H9 (cell line): Measurements from ENCODE around the gene VEGFB. TPM values are rescaled to one million over a fixed set of nuclear protein-coding genes. Genes with fewer than 3 reads are reported as not detected.

Source experiments
- DNase-seq: peaks from one replicate; pipeline ENCODE4 v3.0.0-alpha.2; 2017
- H2AFZ ChIP-seq: one replicate; pipeline ENCODE4 v1.6.1; 2013; ENCODE audit warnings: mild to moderate bottlenecking, low read length, control low read depth, moderate library complexity
- H2AK5ac ChIP-seq: 2 replicates; pipeline ENCODE4 v1.6.1; 2013; ENCODE audit warnings: low read length, control low read depth, mixed read lengths; ENCODE audit not compliant: insufficient read length
- H2BK120ac ChIP-seq: one replicate; pipeline ENCODE4 v1.6.1; 2013; ENCODE audit warnings: low read depth, mild to moderate bottlenecking, low read length, control low read depth, inconsistent platforms; ENCODE audit not compliant: poor library complexity, severe bottlenecking
- H2BK12ac ChIP-seq: 2 replicates; pipeline ENCODE4 v1.6.1; 2013; ENCODE audit warnings: low read length, control low read depth, mixed read lengths, low read depth; ENCODE audit not compliant: insufficient read length
- H2BK15ac ChIP-seq: 2 replicates; pipeline ENCODE4 v1.6.1; 2013; ENCODE audit warnings: low read depth, low read length, control low read depth
- H2BK20ac ChIP-seq: one replicate; pipeline ENCODE4 v1.6.1; 2013; ENCODE audit warnings: low read depth, mild to moderate bottlenecking, low read length, control low read depth, inconsistent platforms; ENCODE audit not compliant: poor library complexity, severe bottlenecking
- H2BK5ac ChIP-seq: 2 replicates; pipeline ENCODE4 v1.6.1; 2013; ENCODE audit warnings: low read length, control low read depth, mixed read lengths; ENCODE audit not compliant: insufficient read length
- H3K14ac ChIP-seq: 2 replicates; pipeline ENCODE4 v1.6.1; 2013; ENCODE audit warnings: low read length, control low read depth; ENCODE audit not compliant: insufficient read depth
- H3K18ac ChIP-seq: 2 replicates; pipeline ENCODE4 v1.6.1; 2013; ENCODE audit warnings: low read depth, mild to moderate bottlenecking, mixed read lengths, low read length, control low read depth; ENCODE audit not compliant: insufficient read length
- H3K23ac ChIP-seq: 2 replicates; pipeline ENCODE4 v1.6.1; 2013; ENCODE audit warnings: low read length, control low read depth, mixed read lengths, low read depth; ENCODE audit not compliant: insufficient read length
- H3K23me2 ChIP-seq: 2 replicates; pipeline ENCODE4 v1.6.1; 2013; ENCODE audit warnings: low read depth, mild to moderate bottlenecking, mixed read lengths, low read length, control low read depth; ENCODE audit not compliant: insufficient read length, poor library complexity, severe bottlenecking
- H3K27ac ChIP-seq: 2 replicates; pipeline ENCODE4 v1.5.1; 2013; ENCODE audit warnings: low read length, control low read depth, mixed read lengths, low read depth; ENCODE audit not compliant: insufficient read length
- H3K27me3 ChIP-seq: 2 replicates; pipeline ENCODE4 v1.6.1; 2013; ENCODE audit warnings: low read length, control low read depth, inconsistent platforms; ENCODE audit not compliant: insufficient read depth
- H3K4ac ChIP-seq: 2 replicates; pipeline ENCODE4 v1.6.1; 2013; ENCODE audit warnings: low read depth, mild to moderate bottlenecking, control low read depth, inconsistent platforms, low read length, moderate library complexity
- H3K4me1 ChIP-seq: 2 replicates; pipeline ENCODE4 v1.6.1; 2013; ENCODE audit warnings: low read length, control low read depth, inconsistent platforms; ENCODE audit not compliant: insufficient read depth
- H3K4me2 ChIP-seq: 2 replicates; pipeline ENCODE4 v1.6.1; 2013; ENCODE audit warnings: low read length, control low read depth, mixed read lengths; ENCODE audit not compliant: insufficient read length, insufficient read depth
- H3K56ac ChIP-seq: 2 replicates; pipeline ENCODE4 v1.6.1; 2013; ENCODE audit warnings: low read depth, mild to moderate bottlenecking, mixed read lengths, low read length, control low read depth; ENCODE audit not compliant: insufficient read length
- H3K79me1 ChIP-seq: 2 replicates; pipeline ENCODE4 v1.6.1; 2013; ENCODE audit warnings: low read depth, mild to moderate bottlenecking, moderate library complexity, low read length, control low read depth, inconsistent platforms; ENCODE audit not compliant: insufficient read depth, poor library complexity, severe bottlenecking
- H3K79me2 ChIP-seq: 2 replicates; pipeline ENCODE4 v1.6.1; 2013; ENCODE audit warnings: low read length, control low read depth, inconsistent platforms; ENCODE audit not compliant: insufficient read depth
- H3K9ac ChIP-seq: 2 replicates; pipeline ENCODE4 v1.6.1; 2013; ENCODE audit warnings: low read length, control low read depth, mixed read lengths; ENCODE audit not compliant: insufficient read length; ENCODE audit errors: extremely low read depth
- H3K9me3 ChIP-seq: one replicate; pipeline ENCODE4 v1.6.1; 2013; ENCODE audit warnings: low read depth, low read length, inconsistent platforms; ENCODE audit not compliant: control insufficient read depth
- H3T11ph ChIP-seq: one replicate; pipeline ENCODE4 v1.6.1; 2013; ENCODE audit warnings: mild to moderate bottlenecking, low read length, control low read depth, inconsistent platforms
- H4K20me1 ChIP-seq: one replicate; pipeline ENCODE4 v1.6.1; 2013; ENCODE audit not compliant: control insufficient read depth, insufficient read length, insufficient read depth
- H4K5ac ChIP-seq: 2 replicates; pipeline ENCODE4 v1.6.1; 2013; ENCODE audit warnings: low read depth, mild to moderate bottlenecking, mixed read lengths, low read length, control low read depth; ENCODE audit not compliant: insufficient read length
- H4K8ac ChIP-seq: replicated peaks from 2 replicates; pipeline ENCODE4 v1.6.1; 2013; ENCODE audit warnings: low read length, control low read depth, mixed read lengths, low read depth; ENCODE audit not compliant: insufficient read length
- H4K91ac ChIP-seq: 2 replicates; pipeline ENCODE4 v1.6.1; 2013; ENCODE audit warnings: low read depth, mild to moderate bottlenecking, moderate library complexity, mixed read lengths, low read length, control low read depth; ENCODE audit not compliant: insufficient read length
- H3K27ac Mint-ChIP-seq, 3 experiments: 2 replicates in 2 of 3; 3 replicates in 1 of 3; pipeline ENCODE4 v1.8.0; 2020 to 2021; ENCODE audit warnings: mixed read lengths in 3 of 3, mild to moderate bottlenecking in 1 of 3, moderate library complexity in 1 of 3
- H3K27me3 Mint-ChIP-seq: 2 replicates; pipeline ENCODE4 v1.8.0; 2021; ENCODE audit warnings: low read depth, mild to moderate bottlenecking, moderate library complexity, mixed read lengths
- H3K36me3 Mint-ChIP-seq, 3 experiments: 2 replicates in 2 of 3; 3 replicates in 1 of 3; pipeline ENCODE4 v1.8.0; 2020 to 2021; ENCODE audit warnings: low read depth in 3 of 3, mixed read lengths in 3 of 3; ENCODE audit not compliant: insufficient read depth in 1 of 3
- H3K4me1 Mint-ChIP-seq, 2 experiments: 2 replicates each; pipeline ENCODE4 v1.8.0; 2020; ENCODE audit warnings: mixed read lengths in 2 of 2
- H3K4me3 Mint-ChIP-seq, 2 experiments: 2 replicates in 1 of 2; 3 replicates in 1 of 2; pipeline ENCODE4 v1.8.0; 2020 to 2021; ENCODE audit warnings: mild to moderate bottlenecking in 2 of 2, mixed read lengths in 2 of 2, moderate library complexity in 1 of 2
- H3K9me3 Mint-ChIP-seq, 2 experiments: 2 replicates in 1 of 2; 3 replicates in 1 of 2; pipeline ENCODE4 v1.8.0; 2020; ENCODE audit warnings: mild to moderate bottlenecking in 2 of 2, mixed read lengths in 2 of 2, moderate library complexity in 1 of 2
- WGBS: extraction: QIAGEN DNeasy Blood & Tissue Kit; methylation state at CpG from one replicate; pipeline ENCODE4 v1.1.7; 2013; ENCODE audit warnings: missing lambda C conversion rate, low lambda C conversion rate, mixed read lengths; ENCODE audit not compliant: insufficient read length; ENCODE audit errors: extremely low coverage; 5-methylcytosine and 5-hydroxymethylcytosine counted together
- total RNA-seq: library from RNA; stranded (reverse); gene quantifications from 2 replicates; pipeline ENCODE4 v1.2.1, GENCODE V29; 2021
- TF ChIP-seq, protein P1 (sequence below): fragments of 200-600 bp; sonication (generic); conservative IDR thresholded peaks from 3 replicates; pipeline ENCODE4 v1.8.0; 2021; ENCODE audit warnings: antibody characterized with exemption, mild to moderate bottlenecking

VEGFB gene
- total RNA-seq, 1 experiment from 2014 or later = 57.7 TPM

DNA sequence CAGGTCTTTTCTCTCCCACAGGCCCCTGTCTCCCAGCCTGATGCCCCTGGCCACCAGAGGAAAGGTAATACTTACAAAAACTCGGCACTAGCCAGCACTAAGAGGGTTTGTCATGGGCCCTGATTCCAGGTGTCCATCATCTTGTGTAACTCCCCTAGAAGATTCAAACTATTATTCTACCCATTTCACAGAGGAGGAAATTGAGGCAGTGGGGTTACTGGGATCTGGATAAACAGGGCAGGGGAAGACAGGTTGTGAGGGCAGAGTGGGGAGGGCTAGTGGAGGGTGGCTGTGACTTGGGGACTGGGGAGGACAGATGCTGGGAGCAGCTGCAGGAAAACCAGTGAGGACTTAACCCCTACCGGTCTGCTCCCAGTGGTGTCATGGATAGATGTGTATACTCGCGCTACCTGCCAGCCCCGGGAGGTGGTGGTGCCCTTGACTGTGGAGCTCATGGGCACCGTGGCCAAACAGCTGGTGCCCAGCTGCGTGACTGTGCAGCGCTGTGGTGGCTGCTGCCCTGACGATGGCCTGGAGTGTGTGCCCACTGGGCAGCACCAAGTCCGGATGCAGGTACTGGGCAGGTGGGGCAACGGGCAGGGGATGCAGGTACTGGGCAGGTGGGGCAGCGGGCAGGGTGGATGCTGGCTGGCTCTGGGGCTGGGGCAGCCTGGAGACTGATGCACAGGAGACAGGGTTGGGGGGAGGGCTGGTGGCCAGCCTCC is 1.2 kb downstream of the VEGFB start:
- Histone ChIP-seq H2BK15ac (no peak overlapping the region), H2BK120ac (no peak overlapping the region), H3K9ac (no peak overlapping the region), H4K8ac (no peak overlapping the region), H3K23ac (no peak overlapping the region), H2BK20ac (no peak overlapping the region), H3K9me3 (no peaks in the 10 kb centered on the region), H4K91ac (no peak overlapping the region), H3K27ac (no peak overlapping the region), H3K23me2 (peaks cover 18% of the 10 kb centered on the region), H2AFZ (no peak overlapping the region), H3K27me3 (no peaks in the 10 kb centered on the region; the same call in 1 of the 2 replicates), H3K56ac (no peak overlapping the region), H3K4me2 (peak overlapping the region; percentile 42), H3T11ph (no peak overlapping the region), H3K18ac (no peak overlapping the region), H4K5ac (no peak overlapping the region), H2AK5ac (no peak overlapping the region), H4K20me1 (no peaks in the 10 kb centered on the region), H3K14ac (no peak overlapping the region), H3K79me2 (no peaks in the 10 kb centered on the region), H2BK5ac (no peak overlapping the region), H3K4me1 (no peaks in the 10 kb centered on the region), H3K79me1 (no peaks in the 10 kb centered on the region), H2BK12ac (no peak overlapping the region), H3K4ac (no peak overlapping the region)
- DNase-seq = no peak
- H3K36me3 Mint-ChIP-seq = peaks cover 4 to 26% (median 13%) of the 10 kb centered on the region in 3 experiments; a peak in 6 of 7 replicates
- TF ChIP-seq, protein P1, sequence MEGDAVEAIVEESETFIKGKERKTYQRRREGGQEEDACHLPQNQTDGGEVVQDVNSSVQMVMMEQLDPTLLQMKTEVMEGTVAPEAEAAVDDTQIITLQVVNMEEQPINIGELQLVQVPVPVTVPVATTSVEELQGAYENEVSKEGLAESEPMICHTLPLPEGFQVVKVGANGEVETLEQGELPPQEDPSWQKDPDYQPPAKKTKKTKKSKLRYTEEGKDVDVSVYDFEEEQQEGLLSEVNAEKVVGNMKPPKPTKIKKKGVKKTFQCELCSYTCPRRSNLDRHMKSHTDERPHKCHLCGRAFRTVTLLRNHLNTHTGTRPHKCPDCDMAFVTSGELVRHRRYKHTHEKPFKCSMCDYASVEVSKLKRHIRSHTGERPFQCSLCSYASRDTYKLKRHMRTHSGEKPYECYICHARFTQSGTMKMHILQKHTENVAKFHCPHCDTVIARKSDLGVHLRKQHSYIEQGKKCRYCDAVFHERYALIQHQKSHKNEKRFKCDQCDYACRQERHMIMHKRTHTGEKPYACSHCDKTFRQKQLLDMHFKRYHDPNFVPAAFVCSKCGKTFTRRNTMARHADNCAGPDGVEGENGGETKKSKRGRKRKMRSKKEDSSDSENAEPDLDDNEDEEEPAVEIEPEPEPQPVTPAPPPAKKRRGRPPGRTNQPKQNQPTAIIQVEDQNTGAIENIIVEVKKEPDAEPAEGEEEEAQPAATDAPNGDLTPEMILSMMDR = no peak
- no peak overlapping the region for H3K27ac Mint-ChIP-seq
- H3K4me3 Mint-ChIP-seq = peak overlapping the region; percentile 81 to 85
- peaks cover 22 to 30% of the 10 kb centered on the region in 2 experiments for H3K4me1 Mint-ChIP-seq
- H3K27me3 Mint-ChIP-seq = peaks cover 20% of the 10 kb centered on the region
- WGBS = no CpG with 5 or more reads among the region's 12 CpGs
- no peaks in the 10 kb centered on the region for H3K9me3 Mint-ChIP-seq
